Activated CD4-positive, alpha-beta memory T cell treated with anti-CD3 and anti-CD28 coated beads for 36 hours (primary cell): ENCODE data around the gene ERBB4. TPM values are rescaled to one million over a fixed set of nuclear protein-coding genes. Genes with fewer than 3 reads are reported as not detected.

Source experiments
- CTCF ChIA-PET: fragments of 350-600 bp; sonication (Branson Sonifier 250); formaldehyde crosslinking; loops from one replicate; lab custom pipeline; 2021; ENCODE audit warnings: antibody characterized with exemption, inconsistent platforms; lab: Charles Lee
- POLR2A ChIA-PET: fragments of 350-600 bp; sonication (Branson Sonifier 250); formaldehyde crosslinking; loops from one replicate; lab custom pipeline; 2021; ENCODE audit warnings: antibody characterized with exemption; lab: Charles Lee
- DNase-seq: peaks from one replicate; pipeline ENCODE4 v3.0.0-alpha.2; 2020
- H3K27ac Mint-ChIP-seq: one replicate; pipeline ENCODE4 v1.8.0; 2021; ENCODE audit warnings: mixed read lengths
- H3K27me3 Mint-ChIP-seq: one replicate; pipeline ENCODE4 v1.8.0; 2021; ENCODE audit warnings: mixed read lengths
- H3K36me3 Mint-ChIP-seq: one replicate; pipeline ENCODE4 v1.8.0; 2021; ENCODE audit warnings: mixed read lengths
- H3K4me1 Mint-ChIP-seq: one replicate; pipeline ENCODE4 v1.8.0; 2021; ENCODE audit warnings: low read depth, mixed read lengths
- H3K4me3 Mint-ChIP-seq: one replicate; pipeline ENCODE4 v1.8.0; 2021; ENCODE audit warnings: mild to moderate bottlenecking, mixed read lengths
- H3K9me3 Mint-ChIP-seq: one replicate; pipeline ENCODE4 v1.8.0; 2021; ENCODE audit warnings: mixed read lengths
- intact Hi-C: fragments of 100-400 bp; cut with micrococcal nuclease; formaldehyde crosslinking; loops from one replicate; pipeline ENCODE4 v1.15.1; 2023
- total RNA-seq, 2 experiments: library from RNA; stranded (reverse); gene quantifications; one replicate each; pipeline ENCODE4 v1.2.3, GENCODE V29; 2021

ERBB4 gene
- total RNA-seq, 2 experiments from 2014 or later: not detected

GRCh38 chr2:211903961-211904360 is 634.6 kb downstream of the ERBB4 start:
- CTCF ChIA-PET: no interaction called here
- no peak overlapping the region for H3K4me3 Mint-ChIP-seq
- POLR2A ChIA-PET: no interaction called here
- H3K27ac Mint-ChIP-seq: no peak overlapping the region
- no peaks in the 10 kb centered on the region for H3K4me1 Mint-ChIP-seq
- no peaks in the 10 kb centered on the region for H3K27me3 Mint-ChIP-seq
- no peaks in the 10 kb centered on the region for H3K9me3 Mint-ChIP-seq
- intact Hi-C loops: no loop called here
- no peak for DNase-seq
- no peaks in the 10 kb centered on the region for H3K36me3 Mint-ChIP-seq

- Mint-ChIP-seq H3K27me3 (no peaks in the 10 kb centered on the region), H3K9me3 (no peaks in the 10 kb centered on the region), H3K36me3 (no peaks in the 10 kb centered on the region), H3K4me3 (no peak overlapping the region), H3K27ac (no peak overlapping the region), H3K4me1 (no peaks in the 10 kb centered on the region)
- POLR2A ChIA-PET: no interaction called here
- CTCF ChIA-PET: no interaction called here
- intact Hi-C loops: no loop called here
- DNase-seq: no peak
Observed at GRCh38 chr2:211901226-211901846, 637.3 kb downstream of the ERBB4 start.

- no peak for DNase-seq
- ChIA-PET CTCF (no interaction called here), POLR2A (no interaction called here)
- no peak overlapping the region for H3K27ac Mint-ChIP-seq
- H3K27me3 Mint-ChIP-seq: no peaks in the 10 kb centered on the region
- intact Hi-C loops: no loop called here
- H3K36me3 Mint-ChIP-seq: no peaks in the 10 kb centered on the region
- H3K4me1 Mint-ChIP-seq: no peaks in the 10 kb centered on the region
- H3K9me3 Mint-ChIP-seq: peaks cover 1% of the 10 kb centered on the region
- H3K4me3 Mint-ChIP-seq: no peak overlapping the region
Observed at GRCh38 chr2:211900518-211900917, 638.1 kb downstream of the ERBB4 start.

GRCh38 chr2:211900000-211900399 is 638.6 kb downstream of the ERBB4 start:
- no peaks in the 10 kb centered on the region for H3K36me3 Mint-ChIP-seq
- intact Hi-C loops: no loop called here
- H3K27me3 Mint-ChIP-seq: no peaks in the 10 kb centered on the region
- DNase-seq: no peak
- H3K27ac Mint-ChIP-seq: no peak overlapping the region
- H3K4me3 Mint-ChIP-seq: no peak overlapping the region
- H3K9me3 Mint-ChIP-seq: peaks cover 2% of the 10 kb centered on the region
- ChIA-PET CTCF (no interaction called here), POLR2A (no interaction called here)
- H3K4me1 Mint-ChIP-seq: no peaks in the 10 kb centered on the region

GRCh38 chr2:211898702-211899101 is 639.9 kb downstream of the ERBB4 start:
- Mint-ChIP-seq H3K4me3 (no peak overlapping the region), H3K36me3 (no peaks in the 10 kb centered on the region)

GRCh38 chr2:211881449-211881848 is 657.2 kb downstream of the ERBB4 start:
- ChIA-PET POLR2A (no interaction called here), CTCF (no interaction called here)
- no peaks in the 10 kb centered on the region for H3K27me3 Mint-ChIP-seq
- no peaks in the 10 kb centered on the region for H3K4me1 Mint-ChIP-seq
- no peak overlapping the region for H3K27ac Mint-ChIP-seq
- intact Hi-C loops: no loop called here
- peaks cover 2% of the 10 kb centered on the region for H3K9me3 Mint-ChIP-seq
- H3K36me3 Mint-ChIP-seq: no peaks in the 10 kb centered on the region
- no peak overlapping the region for H3K4me3 Mint-ChIP-seq
- no peak for DNase-seq

More at GRCh38 chr2:211898702-211899101, 639.9 kb downstream of the ERBB4 start:
- Mint-ChIP-seq H3K27me3 (no peaks in the 10 kb centered on the region), H3K4me1 (no peaks in the 10 kb centered on the region), H3K27ac (no peak overlapping the region), H3K9me3 (peaks cover 5% of the 10 kb centered on the region)
- no peak for DNase-seq
- POLR2A ChIA-PET: no interaction called here
- intact Hi-C loops: no loop called here
- CTCF ChIA-PET: no interaction called here

GRCh38 chr2:211879323-211879722 is 659.3 kb downstream of the ERBB4 start:
- H3K4me3 Mint-ChIP-seq: no peak overlapping the region
- ChIA-PET POLR2A (no interaction called here), CTCF (no interaction called here)
- H3K27me3 Mint-ChIP-seq: no peaks in the 10 kb centered on the region
- H3K36me3 Mint-ChIP-seq: no peaks in the 10 kb centered on the region
- no peaks in the 10 kb centered on the region for H3K4me1 Mint-ChIP-seq
- DNase-seq: no peak
- H3K27ac Mint-ChIP-seq: no peak overlapping the region
- peaks cover 2% of the 10 kb centered on the region for H3K9me3 Mint-ChIP-seq
- intact Hi-C loops: no loop called here

GRCh38 chr2:211877061-211877460 is 661.5 kb downstream of the ERBB4 start:
- CTCF ChIA-PET: no interaction called here
- Mint-ChIP-seq H3K36me3 (no peaks in the 10 kb centered on the region), H3K27ac (no peak overlapping the region), H3K9me3 (no peaks in the 10 kb centered on the region), H3K4me3 (no peak overlapping the region), H3K4me1 (no peaks in the 10 kb centered on the region), H3K27me3 (no peaks in the 10 kb centered on the region)
- DNase-seq: no peak
- POLR2A ChIA-PET: no interaction called here
- intact Hi-C loops: no loop called here

- ChIA-PET POLR2A (no interaction called here), CTCF (no interaction called here)
- H3K27ac Mint-ChIP-seq: no peak overlapping the region
- no peaks in the 10 kb centered on the region for H3K36me3 Mint-ChIP-seq
- no peaks in the 10 kb centered on the region for H3K4me1 Mint-ChIP-seq
- H3K4me3 Mint-ChIP-seq: no peak overlapping the region
- H3K9me3 Mint-ChIP-seq: no peaks in the 10 kb centered on the region
- no peaks in the 10 kb centered on the region for H3K27me3 Mint-ChIP-seq
- intact Hi-C loops: no loop called here
- DNase-seq: no peak
Observed at GRCh38 chr2:211875488-211875887, 663.1 kb downstream of the ERBB4 start.

- H3K27ac Mint-ChIP-seq: no peak overlapping the region
- no peaks in the 10 kb centered on the region for H3K9me3 Mint-ChIP-seq
- POLR2A ChIA-PET: no interaction called here
- H3K27me3 Mint-ChIP-seq: no peaks in the 10 kb centered on the region
- CTCF ChIA-PET: no interaction called here
- no peak overlapping the region for H3K4me3 Mint-ChIP-seq
- no peaks in the 10 kb centered on the region for H3K4me1 Mint-ChIP-seq
- no peaks in the 10 kb centered on the region for H3K36me3 Mint-ChIP-seq
- no peak for DNase-seq
- intact Hi-C loops: no loop called here
Observed at GRCh38 chr2:211868996-211869533, 669.5 kb downstream of the ERBB4 start.

- ChIA-PET CTCF (no interaction called here), POLR2A (no interaction called here)
- Mint-ChIP-seq H3K36me3 (no peaks in the 10 kb centered on the region), H3K4me3 (no peak overlapping the region), H3K27me3 (no peaks in the 10 kb centered on the region), H3K9me3 (peaks cover 6% of the 10 kb centered on the region), H3K4me1 (no peaks in the 10 kb centered on the region), H3K27ac (no peak overlapping the region)
- DNase-seq: no peak
- intact Hi-C loops: no loop called here
Observed at GRCh38 chr2:211867845-211868451, 670.7 kb downstream of the ERBB4 start.

GRCh38 chr2:211864328-211864727 is 674.3 kb downstream of the ERBB4 start:
- H3K4me1 Mint-ChIP-seq: no peaks in the 10 kb centered on the region
- no peaks in the 10 kb centered on the region for H3K36me3 Mint-ChIP-seq
- intact Hi-C loops: no loop called here
- ChIA-PET CTCF (no interaction called here), POLR2A (no interaction called here)
- H3K4me3 Mint-ChIP-seq: no peak overlapping the region
- peaks cover 9% of the 10 kb centered on the region for H3K9me3 Mint-ChIP-seq
- no peaks in the 10 kb centered on the region for H3K27me3 Mint-ChIP-seq
- DNase-seq: no peak
- H3K27ac Mint-ChIP-seq: no peak overlapping the region

GRCh38 chr2:211860224-211860623 is 678.4 kb downstream of the ERBB4 start:
- Mint-ChIP-seq H3K27ac (no peak overlapping the region), H3K4me1 (no peaks in the 10 kb centered on the region)

More at GRCh38 chr2:211860224-211860623, 678.4 kb downstream of the ERBB4 start:
- Mint-ChIP-seq H3K27me3 (no peaks in the 10 kb centered on the region), H3K36me3 (no peaks in the 10 kb centered on the region), H3K9me3 (peaks cover 9% of the 10 kb centered on the region), H3K4me3 (no peak overlapping the region)
- DNase-seq: no peak
- ChIA-PET CTCF (no interaction called here), POLR2A (no interaction called here)
- intact Hi-C loops: no loop called here
